HUES48 (cell line): ENCODE measurements around the gene KCNE1.
"Not testable (repeated sequence)": the region's sequence is repeated elsewhere in the genome, so short reads cannot be mapped to it uniquely, and the experiment has no call there.

Experiments used
- H3K27ac ChIP-seq: one replicate; pipeline ENCODE4 v1.7.0; 2013; ENCODE audit warnings: low read depth, low read length, inconsistent platforms
- H3K27me3 ChIP-seq: 2 replicates; pipeline ENCODE4 v1.6.1; 2013; ENCODE audit warnings: mild to moderate bottlenecking, low read length; ENCODE audit not compliant: control insufficient read depth, insufficient read depth
- H3K36me3 ChIP-seq: 2 replicates; pipeline ENCODE4 v1.6.1; 2013; ENCODE audit warnings: low read length; ENCODE audit not compliant: control insufficient read depth, insufficient read depth
- H3K4me1 ChIP-seq: 2 replicates; pipeline ENCODE4 v1.6.1; 2013; ENCODE audit warnings: mild to moderate bottlenecking, low read length; ENCODE audit not compliant: control insufficient read depth, insufficient read depth
- H3K4me3 ChIP-seq: 2 replicates; pipeline ENCODE4 v1.5.1; 2013; ENCODE audit warnings: mild to moderate bottlenecking, low read depth, low read length
- H3K9ac ChIP-seq: 2 replicates; pipeline ENCODE4 v1.6.1; 2013; ENCODE audit warnings: mild to moderate bottlenecking, low read depth, low read length, moderate library complexity
- H3K9me3 ChIP-seq: 2 replicates; pipeline ENCODE4 v1.6.1; 2013; ENCODE audit warnings: low read length; ENCODE audit not compliant: control insufficient read depth, insufficient read depth

Gene KCNE1

GRCh38 chr21:34417448-34418077 lies 94.4 kb downstream of the KCNE1 start:
- not testable (repeated sequence) for H3K27ac ChIP-seq, H3K4me1 ChIP-seq, H3K36me3 ChIP-seq, H3K9ac ChIP-seq, H3K9me3 ChIP-seq, H3K27me3 ChIP-seq, H3K4me3 ChIP-seq

- not testable (repeated sequence) for H3K27me3 ChIP-seq, H3K9me3 ChIP-seq, H3K36me3 ChIP-seq, H3K4me1 ChIP-seq, H3K4me3 ChIP-seq, H3K27ac ChIP-seq, H3K9ac ChIP-seq
These were observed 104.7 kb downstream of the KCNE1 start for GRCh38 chr21:34407294-34407693.

- not testable (repeated sequence) for H3K4me3 ChIP-seq, H3K9ac ChIP-seq, H3K36me3 ChIP-seq, H3K27me3 ChIP-seq, H3K27ac ChIP-seq, H3K4me1 ChIP-seq, H3K9me3 ChIP-seq
These were observed 105.3 kb downstream of the KCNE1 start for GRCh38 chr21:34406676-34407075.

GRCh38 chr21:34406102-34406501 lies 105.9 kb downstream of the KCNE1 start:
- not testable (repeated sequence) for H3K27me3 ChIP-seq, H3K9ac ChIP-seq, H3K4me3 ChIP-seq, H3K9me3 ChIP-seq, H3K27ac ChIP-seq, H3K4me1 ChIP-seq, H3K36me3 ChIP-seq

GRCh38 chr21:34405686-34406085 lies 106.3 kb downstream of the KCNE1 start:
- H3K4me3 ChIP-seq, H3K9me3 ChIP-seq, H3K4me1 ChIP-seq, H3K9ac ChIP-seq, H3K27ac ChIP-seq, H3K27me3 ChIP-seq, H3K36me3 ChIP-seq: not testable (repeated sequence)

GRCh38 chr21:34404742-34405141 lies 107.3 kb downstream of the KCNE1 start:
- H3K27ac ChIP-seq, H3K4me1 ChIP-seq: not testable (repeated sequence)

GRCh38 chr21:34400522-34400921 lies 111.5 kb downstream of the KCNE1 start:
- not testable (repeated sequence) for H3K4me1 ChIP-seq, H3K27ac ChIP-seq, H3K27me3 ChIP-seq, H3K9ac ChIP-seq, H3K9me3 ChIP-seq, H3K4me3 ChIP-seq, H3K36me3 ChIP-seq

More at GRCh38 chr21:34404742-34405141, 107.3 kb downstream of the KCNE1 start:
- H3K9me3 ChIP-seq, H3K9ac ChIP-seq, H3K27me3 ChIP-seq, H3K36me3 ChIP-seq, H3K4me3 ChIP-seq: not testable (repeated sequence)
